ENCODE measurements around the gene ZFAND2B. TPM values are rescaled to one million over a fixed set of nuclear protein-coding genes. Genes with fewer than 3 reads are reported as not detected.

Gene ZFAND2B
- total and polyA plus RNA-seq, 12 donors, result 24.7 to 156 (median 34.9) TPM

GRCh38 chr2:219180961-219181360, 25.6 kb upstream of the ZFAND2B start:
- peak in 1 of 7 donors; percentile 20 for DNase-seq
- peaks cover 0 to 55% of the 10 kb centered on the region in 2 donors for H3K36me3 ChIP-seq (replicated peaks in 1 of 2)
- 93 to 98% (median 94%) methylated on average over 5 of the region's 5 CpGs for WGBS, 4 donors

GRCh38 chr2:219181531-219181930, 25.1 kb upstream of the ZFAND2B start:
- peaks cover 10 to 14% of the 10 kb centered on the region in 2 donors for H3K4me1 ChIP-seq (replicated peaks in 1 of 2)
- no peak overlapping the region for H3K4me3 ChIP-seq
- H3K9me3 ChIP-seq (replicated peaks in 1 of 3), result no peaks in the 10 kb centered on the region
- intact Hi-C loops (cut with DNase I), result no loop called here
- 88 to 93% (median 91%) methylated on average over 6 of the region's 6 CpGs for WGBS, 4 donors
- TF ChIP-seq POLR2A (IDR thresholded peaks at IDR 0.05), result no peak
- TF ChIP-seq CTCF (IDR thresholded peaks at IDR 0.05), result no peak
- no peak overlapping the region for H3K27ac ChIP-seq
- H3K27me3 ChIP-seq, result no peaks in the 10 kb centered on the region
- peaks cover 0 to 55% of the 10 kb centered on the region in 2 donors for H3K36me3 ChIP-seq (replicated peaks in 1 of 2)
- DNase-seq, result peak in 1 of 7 donors; percentile 16

More at GRCh38 chr2:219180961-219181360, 25.6 kb upstream of the ZFAND2B start:
- Histone ChIP-seq H3K4me3 (no peak overlapping the region), H3K9me3 (replicated peaks in 1 of 3) (no peaks in the 10 kb centered on the region), H3K4me1 (replicated peaks in 1 of 2) (peaks cover 13 to 15% of the 10 kb centered on the region in 2 donors), H3K27me3 (no peaks in the 10 kb centered on the region), H3K27ac (no peak overlapping the region)
- TF ChIP-seq CTCF (IDR thresholded peaks at IDR 0.05) (no peak), POLR2A (IDR thresholded peaks at IDR 0.05) (no peak)
- intact Hi-C loops (cut with DNase I), result no loop called here

GRCh38 chr2:219182331-219183150, 24.0 kb upstream of the ZFAND2B start:
- Histone ChIP-seq H3K4me3 (no peak overlapping the region), H3K27me3 (no peaks in the 10 kb centered on the region), H3K27ac (no peak overlapping the region), H3K36me3 (replicated peaks in 1 of 2) (peaks cover 0 to 55% of the 10 kb centered on the region in 2 donors), H3K4me1 (replicated peaks in 1 of 2) (peaks cover 7 to 10% of the 10 kb centered on the region in 2 donors), H3K9me3 (replicated peaks in 1 of 3) (no peaks in the 10 kb centered on the region)
- 73 to 81% (median 75%) methylated on average over 5 to 8 of the region's 8 CpGs for WGBS, 4 donors
- DNase-seq, result peak in 1 of 7 donors; percentile 18
- intact Hi-C loops (cut with DNase I), result no loop called here
- TF ChIP-seq CTCF (IDR thresholded peaks at IDR 0.05) (no peak), POLR2A (IDR thresholded peaks at IDR 0.05) (no peak)

GRCh38 chr2:219183151-219183772, 23.3 kb upstream of the ZFAND2B start:
- no peak for DNase-seq
- no peak overlapping the region for H3K27ac ChIP-seq
- H3K27me3 ChIP-seq, result no peaks in the 10 kb centered on the region
- no peak for TF ChIP-seq CTCF (IDR thresholded peaks at IDR 0.05)
- TF ChIP-seq POLR2A (IDR thresholded peaks at IDR 0.05), result no peak
- H3K36me3 ChIP-seq (replicated peaks in 1 of 2), result peaks cover 0 to 55% of the 10 kb centered on the region in 2 donors
- peaks cover 6 to 10% of the 10 kb centered on the region in 2 donors for H3K4me1 ChIP-seq (replicated peaks in 1 of 2)
- no peak overlapping the region for H3K4me3 ChIP-seq
- WGBS, 4 donors, result 84 to 87% (median 86%) methylated on average over 5 to 6 of the region's 6 CpGs
- H3K9me3 ChIP-seq (replicated peaks in 1 of 3), result no peaks in the 10 kb centered on the region
- intact Hi-C loops (cut with DNase I), result no loop called here
